Left hindlimb (tissue), 1 donor: Measurements from ENCODE around the gene TTLL6.

Experiments
- DNase-seq: peaks from one replicate; pipeline ENCODE4 v3.0.0-alpha.2; 2018

The TTLL6 gene

DNA sequence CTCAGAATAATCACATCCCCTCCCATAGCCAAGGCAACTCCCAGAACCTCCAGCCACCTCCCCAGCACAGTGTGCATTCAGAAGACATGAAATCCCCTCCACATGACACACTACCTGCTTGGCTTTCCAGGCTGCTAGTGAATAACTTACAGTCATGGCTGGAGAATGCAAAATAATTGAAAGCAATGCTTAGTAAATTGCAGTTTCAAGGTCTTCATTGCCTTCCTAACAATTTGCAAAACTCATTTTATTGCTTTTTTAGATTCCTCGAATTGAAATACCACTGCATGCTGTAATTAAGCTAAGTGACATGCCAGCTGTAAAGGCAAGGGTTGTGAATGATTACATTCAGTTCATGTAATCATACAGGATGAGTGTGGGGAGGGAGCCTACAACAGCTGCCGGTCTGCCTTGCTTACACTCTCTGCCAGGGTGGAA lies 59.5 kb downstream of the TTLL6 start:
- no peak for DNase-seq

DNA sequence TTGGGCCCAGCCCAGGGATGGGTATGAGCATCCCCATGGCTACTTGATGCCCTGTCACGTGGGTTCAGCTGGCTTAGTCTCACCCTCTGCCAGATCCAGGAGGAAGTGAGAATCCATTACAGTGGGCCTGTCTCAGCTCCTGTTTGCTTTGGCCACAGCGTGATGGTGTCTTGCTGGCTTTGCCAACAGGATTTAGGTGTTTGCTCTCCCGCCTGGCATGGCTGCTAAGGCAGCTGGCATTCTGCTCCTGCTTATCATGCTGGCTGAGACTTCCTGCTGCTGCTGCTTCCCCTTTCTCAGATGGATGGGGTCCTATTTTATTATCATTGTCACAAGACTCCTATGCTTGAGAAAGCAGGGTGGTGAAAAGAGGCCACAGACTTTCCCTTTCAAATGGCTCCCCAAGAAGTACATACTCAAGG lies 60.2 kb downstream of the TTLL6 start:
- no peak for DNase-seq

- DNase-seq: no peak
Measured at GRCh38 chr17:48755356-48755755, 61.7 kb downstream of the TTLL6 start.

DNA sequence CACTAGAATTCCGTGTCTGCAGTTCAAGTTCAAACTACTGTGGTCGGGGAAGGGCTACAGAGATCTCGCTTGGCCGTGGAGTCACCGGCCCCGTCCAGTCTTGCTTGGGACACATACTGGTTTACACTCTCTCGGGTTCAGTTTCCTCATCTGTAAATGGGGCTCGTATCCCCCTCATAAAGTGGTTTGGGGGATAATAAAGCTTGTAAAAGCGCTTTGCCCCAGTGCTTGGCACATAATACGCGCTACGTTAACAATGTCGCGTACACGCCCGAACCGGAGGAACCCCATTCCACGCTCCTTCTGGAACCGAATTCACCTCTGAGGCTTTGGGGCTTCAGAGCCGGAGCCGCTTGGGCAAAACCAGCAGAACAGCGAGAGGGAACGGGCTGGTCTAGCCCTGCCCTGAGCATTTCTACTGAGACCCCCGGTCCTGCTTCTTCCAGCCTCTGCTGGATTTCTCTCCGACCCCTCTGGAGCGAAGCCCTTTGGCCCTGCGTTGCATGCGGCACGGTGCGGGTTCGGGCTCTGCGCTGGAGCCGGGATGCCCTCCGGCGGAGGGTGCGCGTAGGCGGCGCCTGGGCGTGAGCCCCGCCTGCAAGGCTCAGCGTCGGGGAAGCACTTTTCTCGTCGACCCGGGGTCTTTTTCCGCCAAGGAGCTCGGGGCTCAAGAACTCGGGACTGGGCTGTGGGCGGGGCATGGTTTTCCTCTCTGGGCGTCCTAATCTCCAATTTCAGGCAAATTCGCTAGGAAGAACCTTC lies 62.3 kb downstream of the TTLL6 start:
- no peak for DNase-seq

GRCh38 chr17:48753794-48754499 lies 63.1 kb downstream of the TTLL6 start:
- DNase-seq: no peak

DNA sequence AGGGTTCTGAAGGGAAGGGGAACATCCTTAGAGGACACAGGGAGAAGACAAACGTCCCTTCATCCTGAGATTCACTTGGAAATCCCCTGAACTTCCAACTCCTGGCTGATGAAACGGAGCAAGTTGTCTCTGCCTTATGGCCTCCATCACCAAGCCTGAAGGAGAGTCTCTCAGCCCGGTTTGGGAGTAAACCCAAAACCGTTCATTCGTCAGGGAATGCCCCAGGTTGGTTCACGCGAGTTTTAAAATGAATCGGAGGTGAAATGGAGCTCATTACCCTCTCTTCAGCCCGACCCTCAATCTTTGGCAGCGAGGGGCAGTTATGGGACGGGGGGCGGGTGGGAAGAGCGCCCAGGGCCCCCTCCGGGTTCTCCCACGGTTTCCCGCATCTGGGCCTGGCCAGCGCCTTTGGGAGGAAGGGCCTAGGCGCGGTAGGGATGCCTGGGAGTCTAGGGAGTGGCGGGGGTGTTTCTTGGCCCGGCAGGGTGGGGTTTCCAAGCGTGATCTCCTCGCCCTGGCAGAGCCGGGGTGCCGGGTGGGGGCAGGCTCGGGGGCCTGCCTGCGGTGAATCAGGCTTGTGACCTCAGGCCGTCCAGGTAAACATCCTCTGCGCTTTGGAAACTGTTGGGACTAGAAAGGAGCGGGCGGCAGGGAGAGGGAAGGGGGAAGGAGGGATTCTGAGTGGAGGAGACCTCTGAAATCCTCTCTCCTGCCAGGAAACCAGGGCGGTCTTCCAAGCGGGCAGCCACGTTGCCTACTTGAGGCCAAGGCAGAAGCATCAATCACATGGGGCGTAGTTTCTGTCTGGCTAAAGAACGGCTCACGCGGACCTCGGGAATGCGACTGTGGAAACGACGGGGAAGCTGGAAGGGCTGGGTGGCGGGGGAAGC lies 64.4 kb downstream of the TTLL6 start:
- peak; percentile 56 for DNase-seq

GRCh38 chr17:48751733-48752398 lies 65.2 kb downstream of the TTLL6 start:
- DNase-seq: no peak

DNA sequence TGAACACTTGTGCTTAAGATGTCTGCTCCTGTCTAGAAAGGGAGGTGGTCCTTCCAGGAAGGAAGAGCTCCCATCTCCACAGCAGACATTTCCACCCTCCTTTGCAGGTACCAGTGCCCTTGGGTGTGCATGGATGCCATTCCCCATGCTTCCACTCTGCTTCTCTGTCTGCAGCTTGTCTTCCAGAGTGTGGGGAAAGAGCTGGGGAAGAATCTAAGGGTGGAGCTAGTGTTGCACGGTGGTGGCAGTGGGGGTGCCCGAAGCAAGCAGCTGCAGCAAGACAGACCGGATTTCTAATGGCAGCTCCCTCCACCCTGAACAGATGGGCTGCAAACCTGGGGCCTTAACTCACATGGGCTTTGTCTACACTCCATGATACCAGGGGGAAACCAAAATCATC lies 65.9 kb downstream of the TTLL6 start:
- DNase-seq: no peak

- no peak for DNase-seq
Measured at GRCh38 chr17:48749621-48750553, 67.1 kb downstream of the TTLL6 start.

- no peak for DNase-seq
Measured at GRCh38 chr17:48748718-48749566, 68.1 kb downstream of the TTLL6 start.

DNA sequence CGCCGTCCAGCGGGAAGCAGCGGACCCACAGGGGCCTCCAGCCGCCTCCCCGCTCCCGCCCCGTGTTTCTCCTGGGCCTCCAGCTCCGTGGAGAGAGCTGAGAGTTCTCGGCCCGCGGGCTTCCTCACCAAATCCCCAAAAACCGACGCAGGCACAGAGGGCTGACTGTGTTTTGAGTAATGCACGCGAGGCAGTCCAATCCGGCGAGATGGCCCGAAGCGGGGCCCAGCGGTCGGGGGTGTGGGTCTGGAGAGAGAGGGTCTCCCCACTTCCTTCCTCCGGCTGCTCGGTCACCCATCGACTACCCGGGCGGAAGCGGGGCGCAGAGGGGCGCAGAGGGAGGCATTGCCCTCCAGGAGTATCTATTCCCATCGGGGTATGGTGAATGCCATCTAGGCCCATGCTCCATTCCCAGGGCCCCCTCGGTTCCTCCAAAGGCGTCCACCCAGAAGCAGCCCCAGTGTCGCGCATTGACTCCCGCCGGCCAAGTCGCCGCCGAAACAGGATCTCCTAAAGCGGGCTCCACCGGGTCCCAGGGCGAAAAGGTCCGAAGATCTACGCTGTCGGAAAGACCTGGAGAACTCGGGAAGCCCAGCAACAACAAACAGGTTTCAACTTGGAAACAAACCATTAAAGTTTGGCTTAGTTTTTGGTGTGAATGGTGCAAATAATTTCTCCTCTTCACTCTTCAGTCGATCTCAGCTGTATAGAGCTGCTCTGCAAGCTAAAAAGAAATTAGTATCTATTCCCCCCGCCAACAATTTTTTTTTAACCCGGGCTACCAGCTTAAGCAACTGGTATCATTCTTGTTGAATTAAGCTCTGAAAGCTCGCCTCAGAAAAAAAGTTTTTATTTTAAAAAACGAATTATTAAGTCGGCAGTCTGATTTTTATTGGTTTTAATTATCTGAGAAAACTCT lies 69.3 kb downstream of the TTLL6 start:
- DNase-seq: no peak

DNA sequence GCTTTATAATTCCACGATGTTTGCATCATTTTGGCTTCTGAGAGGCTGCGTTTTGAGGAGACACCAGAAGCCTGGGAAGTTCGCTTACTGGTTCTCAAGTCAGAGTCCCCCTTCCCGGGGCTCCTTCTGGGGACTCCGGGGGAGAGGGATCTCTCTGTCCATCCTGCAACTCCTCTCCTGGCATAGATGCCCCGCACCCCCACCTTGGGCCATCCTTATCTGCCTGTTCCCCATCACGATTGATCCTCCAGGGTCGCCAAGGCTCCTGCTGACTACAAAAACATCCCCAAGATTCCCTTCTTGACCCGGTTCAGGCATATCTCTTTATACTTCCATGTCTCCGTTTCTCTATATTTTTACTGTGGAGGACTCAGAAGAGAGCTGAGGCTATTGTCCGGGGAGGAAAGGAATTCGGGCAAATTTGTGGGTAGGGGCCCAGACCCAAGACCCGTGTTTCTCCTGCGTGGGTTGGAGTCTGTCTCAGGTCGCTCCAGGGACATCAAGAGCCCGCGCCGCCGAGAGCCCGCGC lies 70.0 kb downstream of the TTLL6 start:
- DNase-seq: no peak

GRCh38 chr17:48745381-48746275 lies 71.4 kb downstream of the TTLL6 start:
- no peak for DNase-seq

DNA sequence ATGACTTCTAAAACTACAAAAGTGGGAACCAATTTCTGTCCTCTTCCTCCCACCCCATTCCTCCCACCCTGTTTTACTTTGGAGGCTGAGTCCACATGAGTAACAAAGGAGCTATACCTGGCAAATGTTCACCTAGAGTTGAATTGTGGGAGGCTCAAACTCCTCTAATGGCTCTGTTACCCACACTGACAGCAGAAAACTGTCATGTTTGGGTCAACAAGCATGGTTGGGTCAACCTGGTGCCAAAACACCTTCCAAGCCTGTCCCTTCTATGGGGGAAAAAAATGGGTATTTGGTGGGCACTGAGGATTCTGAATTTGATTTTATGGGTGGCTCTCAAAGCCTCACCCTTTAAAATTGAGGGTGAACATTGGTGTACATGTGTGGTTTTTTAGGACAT lies 76.5 kb downstream of the TTLL6 start:
- no peak for DNase-seq

DNA sequence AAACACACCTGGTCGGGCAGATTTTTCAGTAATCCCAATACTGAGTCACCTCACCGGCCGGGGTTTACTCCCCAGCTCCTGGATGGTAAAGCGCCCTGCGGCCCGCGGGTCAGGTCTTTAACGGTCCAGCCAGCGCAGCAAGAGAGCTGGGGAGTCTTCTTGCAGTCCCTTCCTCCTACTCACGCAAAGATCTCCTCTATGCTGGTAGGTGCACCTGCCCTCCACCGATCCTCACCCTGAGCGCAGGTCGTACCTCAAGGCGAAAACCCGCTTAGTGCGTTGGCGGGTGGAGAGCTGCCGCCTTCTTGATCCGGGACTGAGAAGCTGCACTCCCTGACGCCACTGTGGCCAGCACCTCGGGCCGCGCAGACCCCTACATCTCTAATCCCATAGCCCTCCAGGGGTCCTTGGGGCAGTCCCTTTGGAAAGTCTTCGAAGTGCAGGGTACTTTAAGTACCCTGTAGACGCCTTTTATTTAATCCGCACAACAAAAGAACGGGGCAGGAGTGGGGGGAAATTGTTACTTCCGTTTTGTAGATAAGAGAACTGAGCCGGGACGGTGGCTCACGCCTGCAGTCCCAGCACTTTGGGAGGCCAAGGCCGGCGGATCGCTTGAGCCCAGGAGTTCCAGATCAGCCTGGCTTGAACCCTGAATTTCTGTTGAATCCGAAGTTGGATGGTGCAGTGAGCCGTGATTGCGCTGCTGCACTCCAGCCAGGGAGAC lies 78.1 kb downstream of the TTLL6 start:
- DNase-seq: no peak

DNA sequence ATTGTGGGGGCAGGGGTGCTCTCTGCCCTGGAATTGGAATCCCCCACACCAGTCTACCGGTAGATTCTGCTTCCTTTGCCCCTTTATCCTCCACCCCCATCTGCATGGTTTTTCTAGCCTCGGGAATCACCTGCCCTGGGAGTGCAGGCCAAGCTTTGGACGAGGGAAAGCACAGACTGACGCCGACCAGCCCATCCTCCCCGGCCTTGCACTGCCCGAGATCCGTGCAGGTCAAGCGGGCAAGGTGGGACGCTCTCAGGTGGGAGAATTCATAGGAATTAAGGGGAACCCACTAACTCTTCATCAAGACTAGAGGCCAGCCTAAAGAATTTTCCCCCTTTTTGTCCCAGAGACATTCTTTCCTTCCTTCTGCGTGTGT lies 78.6 kb downstream of the TTLL6 start:
- DNase-seq: no peak

GRCh38 chr17:48737330-48738043 lies 79.5 kb downstream of the TTLL6 start:
- DNase-seq: no peak
